ENCODE results near the gene KLF3.

DNA sequence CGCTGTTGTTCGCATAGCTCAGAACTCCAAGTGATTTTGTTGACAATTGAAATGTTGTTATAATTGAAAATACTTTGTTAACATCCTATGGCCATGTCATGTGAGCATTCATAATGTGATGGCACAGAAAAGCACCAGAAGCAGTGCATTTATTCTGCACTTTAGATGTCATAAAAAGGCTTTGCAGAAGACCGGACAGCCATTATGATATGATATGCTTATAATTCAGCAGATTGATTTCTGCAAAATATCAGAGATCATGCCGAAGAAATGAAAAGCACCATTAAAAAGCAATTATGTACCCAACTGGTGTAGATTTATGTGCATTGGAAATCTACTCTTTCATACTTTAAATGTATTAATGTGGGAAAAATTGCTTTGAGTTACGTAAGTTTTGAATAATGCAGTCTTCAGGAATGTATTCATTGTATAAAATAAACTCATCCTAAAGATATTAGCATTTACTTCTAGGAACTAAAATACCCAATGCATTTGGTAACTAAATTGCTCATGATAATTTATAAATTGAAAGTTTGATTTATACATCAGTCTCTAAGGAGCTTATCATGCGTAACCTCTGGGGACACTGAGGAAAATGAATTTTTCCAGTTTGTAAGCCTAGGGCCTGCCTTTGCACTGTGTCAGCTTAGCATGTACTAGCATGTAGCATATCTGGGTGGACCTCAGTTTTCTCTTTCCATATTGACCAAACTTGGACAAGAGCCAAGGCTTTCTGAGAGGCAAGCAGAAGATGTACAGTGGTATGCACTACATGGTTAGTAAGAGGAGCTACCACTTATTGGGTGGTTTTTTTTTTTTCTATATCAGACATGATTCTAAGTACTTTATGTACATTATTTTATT is 75.2 kb downstream of the KLF3 start:
- TF ChIP-seq GATA2 (IDR thresholded peaks at IDR 0.05; ENCODE audit: low read depth, low read length): no peak
- no peak for TF ChIP-seq GATA3 (IDR thresholded peaks at IDR 0.05; ENCODE audit: low read depth, low read length)

Measured in SH-SY5Y (cell line).